GM19438 (cell line): Measurements from ENCODE around the gene NAGS.
"Not testable (repeated sequence)": the region's sequence is repeated elsewhere in the genome, so short reads cannot be mapped to it uniquely, and the experiment has no call there.

ENCODE experiments used
- ATAC-seq: cut with Tn5 transposase; IDR thresholded peaks from one replicate; pipeline ENCODE4 v1.9.1; 2021; ENCODE audit warnings: low read depth; ENCODE audit not compliant: unreplicated experiment

The NAGS gene

DNA sequence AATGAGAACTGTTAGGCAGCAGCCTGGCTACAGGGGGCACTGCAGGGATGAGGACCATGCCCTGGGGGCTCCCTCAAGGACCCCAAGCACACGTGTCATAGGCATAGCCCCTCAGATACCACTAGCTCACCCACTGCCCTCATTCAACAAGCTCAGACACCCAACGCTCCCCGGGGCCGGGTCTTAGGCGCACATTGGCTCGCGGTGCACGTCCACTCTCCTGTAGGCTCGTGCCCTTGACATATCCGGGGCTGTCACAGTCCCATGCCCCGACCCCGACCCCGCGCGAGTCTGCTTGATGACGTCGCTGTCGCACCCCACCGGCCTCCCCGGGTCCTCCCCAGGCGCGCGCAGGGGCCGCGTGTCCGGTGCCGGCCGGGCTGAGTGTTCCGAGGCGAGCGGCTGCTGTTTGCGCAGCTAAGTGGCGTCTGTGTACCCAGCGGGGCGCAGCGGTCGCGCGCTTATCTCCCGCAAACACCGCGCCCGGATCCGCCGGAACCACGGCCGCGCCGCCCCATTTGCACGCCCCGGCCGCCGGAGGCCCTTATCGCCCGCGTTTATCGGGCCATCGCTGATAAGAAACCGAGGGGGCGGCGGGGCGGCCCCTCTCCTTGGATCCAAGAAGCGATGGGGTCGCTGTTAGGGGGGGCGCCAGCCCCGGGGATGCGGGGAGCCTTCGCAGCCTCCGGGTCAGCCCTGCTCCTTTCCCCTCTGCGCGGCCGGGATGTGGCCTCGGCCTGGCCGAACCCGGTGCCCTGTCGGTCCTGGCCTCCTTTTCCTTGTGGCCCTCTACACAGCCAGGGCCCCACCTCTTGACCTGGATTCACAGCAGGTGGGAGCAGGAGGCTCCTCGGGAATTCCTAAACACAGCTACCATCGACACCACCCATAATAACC, 20.7 kb upstream of the NAGS start:
- ATAC-seq = no peak

DNA sequence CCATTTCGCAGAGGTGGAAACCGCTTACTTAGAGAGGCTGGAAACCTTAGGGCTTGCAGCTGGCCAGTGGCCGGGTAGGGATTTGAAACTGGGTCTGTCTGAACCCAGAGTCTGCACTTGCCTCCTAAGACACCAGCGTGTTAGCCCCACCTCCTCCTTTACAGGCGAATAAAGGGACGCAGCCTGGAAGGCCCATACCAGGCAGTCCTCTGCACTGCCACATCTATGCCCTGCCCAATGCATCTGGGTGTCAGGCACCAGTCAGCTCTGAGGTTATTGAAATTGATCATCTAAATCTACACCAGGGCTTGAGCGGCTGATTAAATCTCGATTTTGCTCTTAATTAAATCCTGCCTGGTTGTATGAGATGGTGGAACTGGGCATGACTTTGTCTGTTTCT, 19.9 kb upstream of the NAGS start:
- no peak for ATAC-seq

DNA sequence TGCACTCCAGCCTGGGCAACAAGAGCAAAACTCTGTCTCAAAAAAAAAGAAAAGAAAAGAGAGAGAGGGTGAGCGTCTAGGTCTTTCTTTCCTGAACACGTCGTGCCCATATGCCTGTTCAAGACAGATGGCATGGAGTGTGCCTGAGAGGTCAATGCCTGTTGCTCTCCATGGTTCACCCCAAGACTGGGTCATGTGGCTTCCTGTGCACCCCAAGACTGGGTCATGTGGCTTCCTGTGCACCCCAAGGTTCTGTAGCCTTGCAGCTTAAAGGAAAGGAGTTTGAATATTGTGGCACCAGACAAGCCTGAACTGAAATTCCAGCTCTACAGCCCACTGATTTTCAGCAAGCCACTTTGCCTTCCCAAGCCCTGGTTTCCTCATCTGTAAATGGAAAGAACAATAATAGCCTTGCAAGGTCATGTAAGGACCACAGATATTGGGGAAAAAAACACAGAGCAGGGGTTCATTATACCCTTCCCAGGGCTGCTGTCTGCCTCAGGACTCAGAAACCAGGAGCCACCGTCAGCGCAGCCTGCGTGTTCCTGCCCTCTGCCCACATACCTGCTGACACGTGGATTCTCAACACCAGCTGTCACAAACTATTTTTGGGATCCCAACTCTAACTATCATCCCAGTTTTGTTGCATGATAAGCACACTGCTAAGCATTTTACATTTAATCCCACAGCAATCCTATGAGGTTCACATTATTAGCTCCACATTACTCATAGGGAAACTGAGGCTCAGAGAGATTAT, 18.0 kb upstream of the NAGS start:
- no peak for ATAC-seq

DNA sequence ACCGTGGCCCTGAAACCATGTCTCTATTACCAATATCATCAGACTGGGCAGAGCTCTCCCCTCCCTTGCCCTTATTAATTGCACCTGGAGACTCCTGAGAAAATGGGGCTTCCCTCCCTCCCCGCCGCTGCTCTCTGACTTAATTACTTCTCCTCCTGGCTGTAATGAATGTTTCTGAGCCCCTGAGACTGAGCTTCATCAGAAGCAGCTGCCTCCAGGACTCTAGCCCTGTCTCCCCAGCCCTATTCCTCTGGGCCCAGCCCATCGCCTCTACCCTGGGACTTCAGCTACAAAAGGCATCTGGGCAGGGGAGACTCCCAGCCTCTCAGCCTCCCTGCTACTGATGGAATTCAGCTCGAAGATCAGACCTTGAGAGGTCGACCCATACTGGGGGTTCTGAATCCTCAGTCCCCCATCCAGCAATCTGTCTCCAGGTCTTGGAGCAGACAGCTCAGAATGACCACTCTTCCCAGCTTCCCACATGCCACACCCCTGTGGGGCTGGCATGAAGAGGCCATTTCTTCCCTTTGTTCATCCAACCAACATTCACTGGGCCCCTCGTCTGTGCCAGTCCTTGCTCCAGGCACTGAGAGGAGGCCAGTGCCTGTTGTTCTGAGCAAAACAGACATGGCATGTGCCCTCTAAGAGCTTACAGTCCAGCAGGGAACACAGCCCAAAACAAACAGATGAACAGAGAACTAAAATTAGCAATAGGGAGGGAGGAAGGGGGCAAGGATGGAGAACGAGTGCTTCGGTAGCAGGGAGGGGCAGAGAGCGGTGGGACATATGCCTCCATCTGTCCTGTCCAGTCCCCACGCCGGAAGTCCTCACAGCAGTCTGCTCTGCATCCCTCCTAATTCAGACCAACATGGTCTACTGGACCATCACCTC, 17.0 kb upstream of the NAGS start:
- ATAC-seq = no peak

DNA sequence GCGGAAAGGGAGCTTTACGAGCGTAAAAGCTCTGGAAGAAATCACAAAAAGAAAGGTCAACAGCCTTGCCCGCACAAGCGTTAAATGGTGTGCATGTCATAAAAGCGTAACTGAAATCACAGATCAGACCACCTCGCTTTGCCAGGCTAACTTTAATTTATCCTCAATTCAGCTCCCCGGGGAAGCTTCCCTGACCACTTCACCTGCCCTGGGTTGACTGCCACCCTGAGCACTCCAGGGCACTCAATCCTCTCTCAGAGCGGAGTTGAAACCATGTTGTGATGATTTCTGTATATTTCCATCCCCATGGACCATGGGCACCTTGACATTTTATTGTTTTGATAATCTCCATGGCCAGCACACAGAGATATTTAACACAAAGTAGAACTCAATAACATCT, 16.1 kb upstream of the NAGS start:
- no peak for ATAC-seq

DNA sequence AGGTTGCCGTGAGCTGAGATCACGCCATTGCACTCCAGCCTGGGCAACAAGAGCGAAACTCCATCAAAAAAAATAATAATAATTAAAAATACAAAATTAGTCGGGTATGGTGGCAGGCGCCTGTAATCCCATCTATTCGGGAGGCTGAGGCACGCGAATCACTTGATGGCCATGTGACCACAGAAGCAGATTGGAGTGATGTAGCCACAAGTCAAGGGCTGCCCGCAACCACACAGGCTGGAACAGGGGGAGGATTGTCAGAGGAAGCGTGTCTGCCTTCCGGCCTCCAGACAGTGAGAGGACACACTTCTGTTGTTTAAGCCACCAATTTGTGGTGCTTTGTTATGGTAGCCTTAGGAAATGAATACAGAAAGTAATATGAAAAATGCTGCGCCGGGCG, 11.8 kb upstream of the NAGS start:
- no peak for ATAC-seq

DNA sequence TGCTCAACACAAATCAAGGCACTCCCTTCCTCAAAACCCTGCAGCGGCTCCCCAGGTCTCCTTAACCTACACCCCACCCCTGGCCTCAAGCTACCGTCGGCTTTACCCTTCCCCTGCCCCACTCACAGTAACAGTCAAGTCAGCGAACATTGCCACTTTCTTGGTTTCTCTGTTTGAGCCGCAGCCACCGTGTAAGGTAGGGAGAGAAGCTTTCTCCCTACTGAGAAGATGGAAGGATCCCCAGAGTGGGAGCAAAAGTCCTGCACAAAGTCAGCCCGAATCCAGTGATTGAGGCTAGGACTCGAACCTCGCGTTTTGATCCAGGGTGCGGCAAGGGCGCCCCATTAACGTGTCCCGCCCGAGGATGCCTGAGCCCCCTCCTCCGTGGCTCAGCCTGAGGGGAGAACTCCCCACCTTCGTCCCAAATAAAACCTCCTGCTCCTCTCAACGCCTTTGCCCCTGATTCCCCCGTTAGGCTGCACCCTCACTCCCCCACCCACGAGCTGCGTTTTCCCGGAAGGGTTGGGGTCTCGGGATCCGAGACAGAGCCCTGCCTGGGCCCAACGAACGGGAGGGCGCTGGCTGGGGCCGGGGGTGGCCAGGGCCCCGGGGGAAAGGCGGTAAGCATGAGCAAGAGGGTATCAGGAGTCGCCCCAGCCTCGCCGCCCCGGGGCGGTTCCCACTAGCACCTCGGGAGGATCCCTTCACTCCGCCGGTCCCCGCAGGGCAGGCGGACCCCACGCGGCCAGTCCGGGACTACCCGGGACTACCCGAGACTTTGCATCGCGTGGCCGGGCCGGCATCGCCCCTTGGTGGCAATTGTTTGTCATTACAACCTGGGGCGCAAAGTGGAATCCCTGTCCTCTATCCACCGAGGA, 9.9 kb upstream of the NAGS start:
- no peak for ATAC-seq

DNA sequence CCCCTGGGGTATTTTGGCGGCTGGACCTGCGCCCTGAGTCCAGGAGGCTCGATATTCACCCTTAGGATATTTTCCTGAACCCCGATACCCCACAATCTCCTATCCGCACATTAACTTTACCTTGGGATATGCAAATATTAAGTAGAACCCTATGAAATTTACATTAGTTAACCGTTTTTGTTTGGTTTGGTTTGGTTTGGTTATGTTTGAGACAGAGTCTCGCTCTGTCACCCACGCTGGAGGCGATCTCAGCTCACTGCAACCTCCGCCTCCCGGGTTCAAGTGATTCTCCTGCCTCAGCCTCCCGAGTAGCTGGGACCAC, 9.3 kb upstream of the NAGS start:
- ATAC-seq = no peak

DNA sequence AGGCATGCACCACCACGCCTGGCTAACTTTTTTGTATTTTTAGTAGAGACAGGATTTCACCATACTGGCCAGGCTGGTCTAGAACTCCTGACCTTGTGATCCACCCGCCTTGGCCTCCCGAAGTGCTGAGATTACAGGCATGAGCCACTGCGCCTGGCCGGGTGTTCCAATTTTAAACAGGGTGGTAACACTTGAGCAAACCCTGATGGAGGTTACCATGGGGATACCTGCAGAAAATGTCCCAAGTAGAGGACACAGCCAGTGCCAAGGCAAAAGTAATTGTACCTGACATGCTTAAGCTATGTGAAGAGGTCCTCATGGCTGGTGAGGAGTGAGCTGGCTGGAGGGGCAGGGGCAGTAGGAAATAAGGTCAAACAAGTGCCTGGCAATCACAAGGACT, 7.2 kb upstream of the NAGS start:
- ATAC-seq = not testable (repeated sequence)

DNA sequence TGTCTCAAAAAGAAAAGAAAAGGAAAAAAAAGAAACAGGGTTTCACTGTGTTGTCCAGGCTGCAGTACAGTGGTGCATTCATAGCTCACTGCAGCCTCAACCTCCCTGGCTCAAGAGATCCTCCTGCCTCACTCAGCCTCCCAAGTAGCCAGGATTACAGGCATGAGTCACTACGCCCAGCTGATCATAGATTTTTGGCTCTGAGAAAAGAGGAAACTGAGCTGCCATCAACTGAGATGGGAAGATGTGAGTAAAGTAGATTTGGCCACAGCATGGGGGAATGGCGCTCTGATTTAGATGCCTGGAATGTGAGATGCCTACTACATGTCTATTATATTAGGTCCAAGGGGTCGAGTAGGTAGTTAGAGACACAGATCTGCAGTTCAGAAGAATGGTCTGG, 5.9 kb upstream of the NAGS start:
- ATAC-seq = no peak

DNA sequence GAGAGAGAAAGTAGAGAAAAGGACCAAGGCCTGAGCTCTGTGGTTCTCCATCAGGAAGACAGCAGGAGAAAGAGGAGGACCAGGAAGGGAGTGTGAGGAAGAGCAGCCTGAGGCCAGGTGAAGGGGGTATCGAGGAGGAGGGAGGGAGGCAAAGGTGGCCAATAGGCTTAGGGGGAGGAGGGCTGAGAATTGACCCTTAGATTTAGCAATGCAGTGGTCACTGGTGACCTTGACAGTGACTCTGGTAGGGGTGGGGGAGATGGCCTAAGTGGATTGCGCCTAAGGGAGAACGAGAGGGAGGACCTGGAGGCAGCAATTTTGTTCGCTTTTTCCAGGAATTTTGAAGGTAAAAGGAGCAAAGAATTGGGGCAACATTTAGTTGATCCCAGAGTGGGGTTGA, 5.4 kb upstream of the NAGS start:
- ATAC-seq = no peak

DNA sequence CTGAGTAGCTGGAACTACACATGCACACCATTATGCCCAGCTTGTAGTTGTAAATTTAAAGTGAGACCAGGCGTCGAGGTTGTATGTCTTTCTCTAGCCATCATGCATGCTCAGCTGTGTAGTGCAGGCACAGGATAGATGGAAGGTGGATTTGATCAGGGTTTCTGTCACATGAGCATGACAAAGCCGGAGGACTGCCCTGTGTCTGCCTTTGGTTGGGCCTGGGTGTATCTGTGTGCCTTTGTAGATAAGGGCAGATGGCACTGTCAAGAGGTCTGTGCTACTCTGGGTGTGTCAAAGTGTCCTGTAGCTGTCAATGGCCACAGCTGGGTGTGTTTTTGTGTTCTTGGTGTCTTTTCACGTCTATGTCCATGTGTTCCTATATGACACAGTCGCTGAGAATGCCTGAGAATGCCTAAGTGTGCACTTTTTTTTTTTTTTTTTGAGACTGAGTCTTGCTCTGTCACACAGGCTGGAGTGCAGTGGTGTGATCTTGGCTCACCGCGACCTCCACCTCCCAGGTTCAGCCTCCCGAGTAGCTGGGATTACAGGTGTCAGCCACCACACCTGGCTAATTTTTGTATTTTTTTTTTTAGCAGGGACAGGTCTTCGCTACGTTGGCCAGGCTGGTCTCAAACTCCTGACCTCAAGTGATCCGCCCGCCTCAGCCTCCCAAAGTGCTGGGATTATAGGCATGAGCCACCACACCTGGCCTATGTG, 4.1 kb upstream of the NAGS start:
- ATAC-seq = no peak

DNA sequence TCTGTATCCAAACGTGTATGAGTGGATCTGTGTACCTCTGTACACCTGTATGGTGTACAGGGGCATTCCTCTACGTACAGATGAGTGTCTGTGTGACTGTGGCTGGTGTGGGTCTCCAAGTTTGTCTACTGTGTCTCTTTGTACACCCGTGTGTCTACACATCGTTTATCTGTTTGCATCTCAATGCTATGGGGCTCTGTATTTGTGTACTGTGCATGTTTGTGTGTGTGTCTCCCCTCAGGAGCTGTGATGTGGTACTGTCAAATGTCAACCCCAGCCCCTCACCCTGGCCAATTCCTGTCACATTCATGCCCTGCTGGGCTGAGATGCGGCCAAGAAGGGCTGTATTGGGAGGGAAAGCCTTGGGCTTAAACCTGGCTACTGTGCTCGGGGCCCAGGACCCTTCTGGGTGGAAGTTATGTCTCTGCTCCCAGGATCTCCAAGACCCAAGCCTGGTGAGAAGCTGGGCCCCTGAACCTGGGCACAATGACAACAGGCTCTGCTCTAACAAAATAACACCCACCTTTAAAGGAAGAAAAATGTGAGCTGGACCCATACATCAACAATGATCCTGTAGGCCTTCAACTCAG, 3.5 kb upstream of the NAGS start:
- ATAC-seq = no peak

DNA sequence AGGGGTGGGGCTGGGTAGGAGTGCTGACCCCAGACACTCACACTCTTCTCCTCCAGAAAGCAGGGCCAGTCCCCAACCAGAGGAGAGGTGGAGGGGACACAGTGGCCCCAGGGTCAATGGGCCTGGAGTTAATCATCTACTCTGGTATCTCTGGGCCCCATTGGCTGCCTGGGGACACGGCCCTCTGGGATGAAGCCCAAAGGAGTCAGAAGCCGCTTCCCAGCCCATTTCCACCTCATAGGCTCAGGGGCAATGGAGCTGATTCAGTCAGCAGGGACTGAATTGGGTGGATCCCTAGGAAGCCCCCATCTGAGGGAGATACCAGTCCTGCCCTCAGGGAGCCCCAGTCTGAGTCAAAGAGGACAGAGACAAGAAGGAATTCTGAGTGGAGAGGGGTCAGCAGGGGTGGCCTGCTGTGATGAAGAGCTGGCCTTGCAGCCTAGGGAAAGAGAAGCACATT, 2.9 kb upstream of the NAGS start:
- no peak for ATAC-seq

DNA sequence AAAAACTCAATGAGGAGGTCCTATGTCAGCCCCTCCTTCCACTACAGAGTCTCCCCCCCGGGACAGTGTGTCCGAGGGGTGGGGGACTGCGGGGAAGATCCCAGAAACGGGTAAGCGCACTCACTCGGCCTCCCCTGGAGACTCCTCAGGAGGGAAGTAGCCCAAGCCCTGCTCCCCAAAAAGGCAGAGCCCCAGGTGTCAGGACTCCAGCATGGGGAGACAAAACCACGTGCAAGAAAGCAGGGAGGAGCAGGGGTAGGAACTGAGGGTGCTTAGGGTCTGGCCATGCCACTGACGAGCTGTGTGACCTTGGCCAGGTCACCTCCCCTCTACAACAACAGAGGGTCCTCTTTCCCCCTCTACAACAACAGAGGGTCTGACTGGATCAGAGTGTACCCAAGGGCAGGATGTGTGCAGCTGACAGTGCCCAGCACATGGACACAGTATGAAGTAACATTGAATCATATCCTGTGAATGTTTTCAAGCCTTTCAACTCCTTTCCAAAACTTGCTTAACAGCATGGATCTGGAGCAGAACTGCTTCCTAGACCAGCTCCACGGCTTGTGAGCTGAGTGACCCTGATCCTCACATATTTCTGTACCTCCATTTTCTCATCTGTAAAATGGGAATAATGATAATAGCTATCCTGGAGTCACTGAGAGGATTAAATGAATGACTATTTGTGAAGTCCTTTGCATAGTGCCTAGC, 2.1 kb upstream of the NAGS start:
- no peak for ATAC-seq

DNA sequence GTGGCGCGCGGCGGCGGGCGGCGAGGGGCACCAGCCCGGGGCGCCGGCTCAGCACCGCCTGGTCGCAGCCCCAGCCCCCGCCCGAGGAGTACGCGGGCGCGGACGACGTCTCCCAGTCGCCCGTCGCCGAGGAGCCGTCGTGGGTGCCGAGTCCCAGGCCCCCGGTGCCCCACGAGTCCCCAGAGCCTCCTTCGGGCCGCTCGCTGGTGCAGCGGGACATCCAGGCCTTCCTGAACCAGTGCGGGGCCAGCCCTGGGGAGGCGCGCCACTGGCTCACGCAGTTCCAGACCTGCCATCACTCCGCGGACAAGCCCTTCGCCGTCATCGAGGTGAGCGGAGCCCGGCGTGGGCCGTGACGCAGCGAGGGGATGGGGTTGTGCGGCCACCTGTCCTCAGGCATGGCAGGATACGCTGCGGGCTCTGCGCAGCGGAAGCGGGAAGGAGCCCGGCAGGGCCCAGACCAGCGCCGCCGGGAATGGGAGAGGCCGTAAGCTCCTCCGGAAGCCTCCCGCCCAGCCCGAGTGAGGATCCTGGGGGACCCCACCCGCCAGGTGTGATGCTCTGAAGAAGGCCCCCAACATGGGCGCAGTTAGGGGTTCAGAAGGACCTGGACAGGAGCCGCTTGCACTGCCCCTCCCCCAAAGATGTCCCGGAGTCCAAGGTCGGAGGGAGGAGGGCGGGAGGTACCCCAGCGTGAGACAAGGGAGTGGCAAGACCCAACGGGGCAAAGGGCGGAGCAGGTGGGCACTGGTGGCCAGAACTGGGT, 522 bp downstream of the NAGS start:
- no peak for ATAC-seq

DNA sequence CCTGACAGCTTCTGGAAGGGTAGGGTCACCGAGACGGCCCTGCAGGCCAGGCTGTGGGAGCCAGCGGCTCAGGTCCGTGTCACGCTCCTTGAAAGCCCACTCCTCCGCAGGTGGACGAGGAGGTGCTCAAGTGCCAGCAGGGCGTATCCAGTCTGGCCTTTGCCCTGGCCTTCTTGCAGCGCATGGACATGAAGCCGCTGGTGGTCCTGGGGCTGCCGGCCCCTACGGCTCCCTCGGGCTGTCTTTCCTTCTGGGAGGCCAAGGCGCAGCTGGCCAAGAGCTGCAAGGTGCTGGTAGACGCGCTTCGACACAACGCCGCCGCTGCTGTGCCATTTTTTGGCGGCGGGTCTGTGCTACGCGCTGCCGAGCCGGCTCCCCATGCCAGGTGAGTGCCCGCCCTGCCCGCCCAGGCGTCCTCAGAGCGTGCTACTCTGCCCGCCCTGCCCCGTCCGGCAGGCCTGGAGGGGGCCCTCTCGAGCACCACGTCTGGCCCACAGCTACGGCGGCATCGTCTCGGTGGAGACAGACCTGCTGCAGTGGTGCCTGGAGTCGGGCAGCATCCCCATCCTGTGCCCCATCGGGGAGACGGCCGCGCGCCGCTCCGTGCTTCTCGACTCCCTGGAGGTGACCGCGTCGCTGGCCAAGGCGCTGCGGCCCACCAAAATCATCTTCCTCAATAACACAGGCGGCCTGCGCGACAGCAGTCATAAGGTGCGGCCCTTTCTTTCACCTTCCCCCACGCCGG, 1.3 kb downstream of the NAGS start:
- ATAC-seq = no peak
